ENCODE results near the gene CBFA2T3. TPM values are rescaled to one million over a fixed set of nuclear protein-coding genes. Genes with fewer than 3 reads are reported as not detected.

Gene CBFA2T3
- total RNA-seq, 1 experiment from 2014 or later: 2.9 TPM

DNA sequence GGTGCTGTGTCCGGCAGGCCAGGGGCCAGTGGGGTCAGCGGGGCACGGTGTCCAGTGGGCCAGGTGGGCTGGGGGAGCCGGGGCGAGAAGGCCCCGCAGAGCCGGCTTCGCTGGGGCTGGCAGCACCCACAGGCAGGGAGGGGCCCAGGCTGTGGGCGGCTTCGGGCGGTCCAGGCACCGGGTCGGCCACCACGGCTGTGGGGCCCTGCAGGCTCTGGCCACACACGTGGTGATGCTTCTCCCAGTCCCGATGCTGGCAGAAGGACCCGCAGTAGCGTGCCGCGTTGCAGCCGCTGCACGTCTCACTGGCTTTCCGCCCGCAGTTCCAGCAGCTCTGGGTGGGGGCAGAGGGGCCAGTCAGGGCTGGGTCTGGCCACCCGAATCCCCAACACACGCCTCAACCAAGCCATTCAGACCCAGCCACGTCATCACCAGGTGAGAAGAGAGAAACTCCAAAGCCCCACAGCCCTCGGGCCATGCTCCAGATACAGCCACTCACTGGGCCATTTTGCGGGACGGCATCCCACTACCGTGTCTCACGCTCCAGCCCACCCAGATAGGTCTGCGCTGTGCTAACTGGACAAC lies 100.0 kb downstream of the CBFA2T3 start:
- no peaks in the 10 kb centered on the region for H3K4me1 ChIP-seq (ENCODE audit: insufficient read depth, low read length)
- no peaks in the 10 kb centered on the region for H3K79me1 ChIP-seq (ENCODE audit: insufficient read depth, low read depth, low read length, poor library complexity, severe bottlenecking)
- H3K9me3 ChIP-seq (ENCODE audit: control insufficient read depth, low read depth, low read length): no peaks in the 10 kb centered on the region
- no peak overlapping the region for H4K8ac ChIP-seq (replicated peaks; ENCODE audit: insufficient read length, low read depth, low read length)
- H2BK120ac ChIP-seq (ENCODE audit: low read depth, low read length, poor library complexity, severe bottlenecking): no peak overlapping the region
- no peak overlapping the region for H2BK15ac ChIP-seq (ENCODE audit: low read depth, low read length)
- Mint-ChIP-seq H3K27ac (no peak overlapping the region), H3K4me1 (peaks cover 0 to 7% of the 10 kb centered on the region in 2 experiments; a peak in 1 of 4 replicates), H3K9me3 (no peaks in the 10 kb centered on the region), H3K27me3 (ENCODE audit: low read depth) (no peaks in the 10 kb centered on the region), H3K36me3 (ENCODE audit: insufficient read depth in 1 of 3, low read depth in 3 of 3) (no peaks in the 10 kb centered on the region), H3K4me3 (no peak overlapping the region)
- no peak overlapping the region for H3K4ac ChIP-seq (ENCODE audit: low read depth, low read length)
- no peaks in the 10 kb centered on the region for H4K20me1 ChIP-seq (ENCODE audit: control insufficient read depth, insufficient read depth, insufficient read length)
- TF ChIP-seq, protein P1, sequence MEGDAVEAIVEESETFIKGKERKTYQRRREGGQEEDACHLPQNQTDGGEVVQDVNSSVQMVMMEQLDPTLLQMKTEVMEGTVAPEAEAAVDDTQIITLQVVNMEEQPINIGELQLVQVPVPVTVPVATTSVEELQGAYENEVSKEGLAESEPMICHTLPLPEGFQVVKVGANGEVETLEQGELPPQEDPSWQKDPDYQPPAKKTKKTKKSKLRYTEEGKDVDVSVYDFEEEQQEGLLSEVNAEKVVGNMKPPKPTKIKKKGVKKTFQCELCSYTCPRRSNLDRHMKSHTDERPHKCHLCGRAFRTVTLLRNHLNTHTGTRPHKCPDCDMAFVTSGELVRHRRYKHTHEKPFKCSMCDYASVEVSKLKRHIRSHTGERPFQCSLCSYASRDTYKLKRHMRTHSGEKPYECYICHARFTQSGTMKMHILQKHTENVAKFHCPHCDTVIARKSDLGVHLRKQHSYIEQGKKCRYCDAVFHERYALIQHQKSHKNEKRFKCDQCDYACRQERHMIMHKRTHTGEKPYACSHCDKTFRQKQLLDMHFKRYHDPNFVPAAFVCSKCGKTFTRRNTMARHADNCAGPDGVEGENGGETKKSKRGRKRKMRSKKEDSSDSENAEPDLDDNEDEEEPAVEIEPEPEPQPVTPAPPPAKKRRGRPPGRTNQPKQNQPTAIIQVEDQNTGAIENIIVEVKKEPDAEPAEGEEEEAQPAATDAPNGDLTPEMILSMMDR (conservative IDR thresholded peaks at IDR 0.05): no peak
- no peak for DNase-seq
- no peak overlapping the region for H4K91ac ChIP-seq (ENCODE audit: insufficient read length, low read depth, low read length)
- no peak overlapping the region for H2BK20ac ChIP-seq (ENCODE audit: low read depth, low read length, poor library complexity, severe bottlenecking)
- no peaks in the 10 kb centered on the region for H3K23me2 ChIP-seq (ENCODE audit: insufficient read length, low read depth, low read length, poor library complexity, severe bottlenecking)
- no peak overlapping the region for H2AK5ac ChIP-seq (ENCODE audit: insufficient read length, low read length)
- H3K4me2 ChIP-seq (ENCODE audit: insufficient read depth, insufficient read length, low read length): no peak overlapping the region
- no peak overlapping the region for H3K23ac ChIP-seq (ENCODE audit: insufficient read length, low read depth, low read length)
- H2BK12ac ChIP-seq (ENCODE audit: insufficient read length, low read depth, low read length): no peak overlapping the region
- H2AFZ ChIP-seq (ENCODE audit: low read length): no peak overlapping the region
- no peak overlapping the region; the same call in 1 of the 2 replicates for H3K14ac ChIP-seq (ENCODE audit: insufficient read depth, low read length)
- no CpG with 5 or more reads among the region's 33 CpGs for WGBS (ENCODE audit: extremely low coverage, insufficient read length, low lambda C conversion rate)
- no peak overlapping the region for H3K27ac ChIP-seq (ENCODE audit: insufficient read length, low read depth, low read length)
- no peaks in the 10 kb centered on the region for H3K79me2 ChIP-seq (ENCODE audit: insufficient read depth, low read length)
- no peak overlapping the region for H3K18ac ChIP-seq (ENCODE audit: insufficient read length, low read depth, low read length)
- no peak overlapping the region for H3K56ac ChIP-seq (ENCODE audit: insufficient read length, low read depth, low read length)
- no peak overlapping the region for H3T11ph ChIP-seq (ENCODE audit: low read length)
- H2BK5ac ChIP-seq (ENCODE audit: insufficient read length, low read length): no peak overlapping the region
- no peak overlapping the region for H4K5ac ChIP-seq (ENCODE audit: insufficient read length, low read depth, low read length)
- no peak overlapping the region for H3K9ac ChIP-seq (ENCODE audit: extremely low read depth, insufficient read length, low read length)
- no peaks in the 10 kb centered on the region for H3K27me3 ChIP-seq (ENCODE audit: insufficient read depth, low read length)

Measured in H9 (cell line).